HG02885 (cell line): ENCODE measurements around the gene CELSR1.

ENCODE experiments used
- ATAC-seq: cut with Tn5 transposase; IDR thresholded peaks from one replicate; pipeline ENCODE4 v1.9.1; 2021; ENCODE audit warnings: mild to moderate bottlenecking; ENCODE audit not compliant: unreplicated experiment, poor library complexity

The CELSR1 gene

DNA sequence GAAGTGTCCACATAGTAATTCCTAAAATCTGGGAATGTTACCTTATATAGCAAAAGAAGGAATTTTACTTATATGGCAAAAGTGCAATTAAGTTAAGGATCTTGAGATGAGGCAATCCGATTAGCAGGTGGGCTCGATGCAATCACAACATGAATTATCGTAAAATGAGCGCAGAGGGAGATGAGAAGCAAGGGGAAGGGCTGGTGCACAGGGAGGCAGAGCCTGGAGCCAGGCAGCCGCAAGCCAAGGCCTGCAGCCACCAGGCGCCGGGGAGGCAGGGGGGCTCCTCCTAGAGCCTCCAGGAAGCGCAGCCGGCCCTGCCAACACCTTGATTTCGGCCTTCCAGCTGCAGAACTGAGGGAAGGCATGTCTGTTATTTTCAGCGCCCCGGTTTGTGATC, 85.7 kb downstream of the CELSR1 start:
- no peak for ATAC-seq

GRCh38 chr22:46450931-46451561, 86.4 kb downstream of the CELSR1 start:
- no peak for ATAC-seq

- ATAC-seq = no peak
These were observed 87.3 kb downstream of the CELSR1 start for GRCh38 chr22:46449974-46450745.

- ATAC-seq = no peak
These were observed 88.2 kb downstream of the CELSR1 start for GRCh38 chr22:46449116-46449691.

DNA sequence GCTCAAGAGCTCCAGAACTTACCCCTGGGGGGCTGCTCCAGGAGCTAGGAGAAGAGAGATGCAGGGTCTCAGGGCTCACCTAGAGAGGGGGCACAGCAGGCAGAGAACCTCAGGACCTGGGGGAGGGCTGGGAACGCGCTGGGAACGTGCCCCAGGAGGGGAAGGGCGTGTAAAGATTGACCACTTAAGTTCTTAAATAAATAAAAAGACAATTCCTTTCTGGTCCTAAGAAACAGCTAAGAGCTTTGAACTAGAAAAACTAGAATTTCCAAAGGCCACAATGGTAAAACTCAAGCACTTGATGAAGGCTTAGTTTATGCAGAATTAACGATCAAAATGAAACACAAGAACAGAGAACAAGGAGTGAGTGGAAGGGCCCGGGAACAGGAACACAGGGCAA, 89.1 kb downstream of the CELSR1 start:
- ATAC-seq = no peak

DNA sequence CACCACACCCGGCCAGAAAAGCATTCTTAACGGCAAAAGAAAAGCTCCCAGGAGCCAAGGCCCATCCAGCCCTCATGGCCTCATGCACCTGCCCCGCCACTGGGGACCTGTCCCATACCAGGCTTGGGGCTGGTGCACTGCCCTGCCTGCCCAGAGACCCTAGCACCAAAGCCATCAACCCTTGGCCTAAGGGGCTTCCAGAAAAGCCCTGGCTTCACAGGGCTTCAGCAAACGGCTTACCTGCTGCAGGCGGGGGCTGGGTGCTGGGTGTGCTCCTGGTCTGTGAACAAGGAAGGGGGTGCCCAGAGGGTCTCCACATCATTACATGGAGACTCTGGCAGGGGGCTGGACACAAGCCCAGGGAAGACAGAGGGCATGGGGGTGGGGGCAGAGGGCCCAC, 89.5 kb downstream of the CELSR1 start:
- ATAC-seq = no peak

DNA sequence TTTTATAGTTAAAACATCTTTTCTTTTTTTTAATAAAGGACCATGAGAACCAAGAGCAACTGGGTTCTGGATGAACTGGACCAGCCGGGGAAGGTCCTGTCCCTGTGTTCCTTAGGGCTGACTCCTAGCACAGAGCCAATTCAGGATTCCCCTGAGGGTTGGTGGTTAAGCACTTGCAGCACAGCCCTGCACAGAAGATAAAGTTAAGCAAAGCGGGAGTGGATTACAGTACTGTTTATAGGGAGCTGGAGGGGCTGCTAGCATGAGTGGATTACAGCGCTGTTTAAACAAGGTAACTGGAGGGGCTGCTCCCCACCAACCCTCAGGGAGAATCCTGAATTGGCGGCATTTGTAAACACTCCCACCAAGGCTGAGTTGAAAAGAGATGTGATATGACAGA, 90.6 kb downstream of the CELSR1 start:
- ATAC-seq = no peak

DNA sequence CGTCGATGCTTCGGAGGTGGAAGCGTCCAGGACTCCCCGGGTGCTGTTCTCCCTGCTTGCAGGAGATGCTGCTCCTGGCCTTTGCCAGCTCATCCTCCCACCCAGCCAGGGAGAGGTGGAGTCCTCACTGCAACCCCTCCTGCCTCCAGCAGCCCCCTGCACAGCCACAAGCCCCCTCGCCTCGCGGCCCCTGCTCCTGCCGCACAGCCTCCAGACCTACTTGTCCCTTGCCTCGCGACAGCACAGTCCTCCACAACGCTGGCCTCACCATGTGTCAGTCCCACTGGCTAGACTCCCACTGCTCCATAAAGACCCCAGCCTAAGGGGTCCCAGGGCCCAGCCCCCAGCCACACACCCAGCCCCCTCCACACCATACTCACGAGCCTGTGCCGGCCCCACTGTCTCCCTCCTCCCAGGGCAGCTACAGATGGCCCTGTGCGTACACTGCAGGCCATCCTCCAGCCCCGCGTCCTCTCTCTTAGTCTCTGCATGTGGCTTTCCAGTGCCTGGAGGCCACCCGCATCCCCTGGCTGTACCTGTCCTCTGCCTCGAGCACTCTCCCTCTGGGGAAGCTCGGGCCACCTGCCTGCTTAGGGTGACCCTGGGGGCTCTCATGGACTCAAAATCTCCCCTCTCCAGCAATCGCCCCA, 91.5 kb downstream of the CELSR1 start:
- no peak for ATAC-seq

DNA sequence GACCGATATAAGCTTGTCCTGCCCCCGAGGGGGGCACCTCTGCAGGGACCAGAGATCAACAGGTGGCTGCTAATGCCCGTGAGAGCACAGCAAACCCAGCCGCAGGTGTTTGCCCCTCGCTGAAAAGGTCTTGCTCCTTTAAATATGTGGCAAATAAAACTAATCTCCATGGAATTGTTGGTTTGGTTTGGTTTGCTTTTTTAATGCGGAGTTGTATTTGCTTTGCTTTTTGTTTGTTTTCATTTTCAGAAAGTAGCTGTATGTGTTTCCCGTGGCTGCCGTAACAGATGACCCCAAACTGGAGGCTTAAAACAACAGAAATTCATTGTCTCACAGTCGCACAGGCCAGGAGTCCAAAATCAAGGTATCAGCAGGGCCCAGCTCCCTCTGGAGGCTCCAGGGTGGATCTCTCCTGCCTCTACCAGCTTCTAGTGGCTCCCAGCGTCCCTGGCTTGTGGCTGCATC, 93.0 kb downstream of the CELSR1 start:
- no peak for ATAC-seq

GRCh38 chr22:46443850-46444389, 93.5 kb downstream of the CELSR1 start:
- ATAC-seq = no peak

DNA sequence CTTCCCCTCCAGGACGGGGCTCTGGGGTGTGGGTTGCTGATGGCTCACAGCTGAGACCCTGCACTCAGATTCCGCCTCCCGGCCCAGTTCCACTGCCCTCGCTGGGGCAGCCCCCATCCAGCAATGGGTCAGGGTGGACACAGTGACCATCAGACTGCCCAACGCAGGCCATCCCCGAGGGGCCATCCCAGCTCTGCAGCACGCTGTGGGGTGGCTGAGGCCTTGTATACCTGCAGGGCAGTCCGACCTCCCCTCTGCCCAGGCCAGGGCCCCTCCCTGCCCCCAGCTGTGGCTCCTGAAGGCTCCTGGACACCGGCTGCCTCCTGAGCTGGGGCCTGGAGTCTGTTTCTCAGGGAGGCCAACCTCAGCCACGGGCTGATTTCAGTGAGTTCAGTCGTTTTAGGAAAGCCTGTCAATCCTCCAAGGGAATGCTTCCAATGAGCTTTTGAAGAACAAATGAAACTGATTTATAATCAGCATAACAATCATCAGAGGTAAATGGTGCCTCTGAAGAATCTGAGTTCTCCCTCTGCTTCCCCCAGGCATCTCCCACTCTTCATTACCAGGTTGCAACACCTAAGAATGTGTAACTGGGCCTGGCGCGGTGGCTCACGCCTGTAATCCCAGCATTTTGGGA, 95.1 kb downstream of the CELSR1 start:
- no peak for ATAC-seq

- ATAC-seq = no peak
These were observed 97.6 kb downstream of the CELSR1 start for GRCh38 chr22:46439576-46440465.

GRCh38 chr22:46439111-46439510, 98.3 kb downstream of the CELSR1 start:
- ATAC-seq = no peak

GRCh38 chr22:46437671-46438440, 99.6 kb downstream of the CELSR1 start:
- ATAC-seq = no peak

DNA sequence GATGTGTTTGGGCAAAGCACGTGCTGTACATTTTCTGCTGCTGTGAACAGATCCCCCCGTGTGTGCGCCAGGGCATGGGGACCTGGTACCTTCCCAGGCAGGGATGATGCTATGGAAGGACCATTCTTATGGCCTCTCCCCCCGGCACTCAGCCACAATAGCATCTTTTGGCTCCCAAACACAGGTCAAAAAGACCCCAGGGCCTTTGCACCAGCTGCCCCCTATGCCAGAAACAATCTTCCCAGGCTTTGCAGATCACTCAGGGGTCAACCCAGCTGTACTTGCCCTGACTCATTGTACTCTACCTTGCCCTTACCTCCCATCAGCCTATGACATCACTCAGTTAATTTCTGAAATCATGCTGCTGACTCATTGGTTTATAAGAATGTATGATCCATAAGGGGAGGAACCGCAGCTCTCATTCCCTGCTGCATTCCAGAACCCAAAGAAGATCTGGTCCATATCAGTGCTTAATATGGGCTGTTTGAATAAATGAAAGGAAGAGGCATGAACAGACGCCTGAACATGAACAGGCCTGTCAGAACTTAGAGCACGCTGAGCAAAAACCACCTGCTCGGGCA, 100.7 kb downstream of the CELSR1 start:
- no peak for ATAC-seq

DNA sequence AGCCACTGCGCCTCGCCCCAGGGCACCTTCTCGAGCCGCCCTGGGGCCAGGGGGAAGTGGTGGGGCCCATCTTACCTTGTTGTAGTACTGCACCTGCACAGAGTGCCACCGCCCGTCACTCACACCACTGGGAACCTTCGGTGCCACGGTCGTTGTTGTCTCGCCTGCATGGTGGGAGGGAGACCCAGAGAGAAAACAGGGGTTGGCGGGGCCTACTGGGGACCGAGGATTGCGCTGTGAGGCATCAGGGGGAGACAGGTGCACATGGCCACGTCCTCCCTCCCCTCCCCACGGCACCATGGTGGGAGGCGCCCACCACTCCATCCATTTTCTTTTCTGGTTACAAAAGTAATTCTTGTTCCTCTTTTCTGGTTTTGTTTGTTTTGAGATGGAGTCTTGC, 104.1 kb downstream of the CELSR1 start:
- no peak for ATAC-seq

GRCh38 chr22:46432164-46433068, 105.0 kb downstream of the CELSR1 start:
- ATAC-seq = no peak
